ENCODE results near the gene PDZRN3.

The PDZRN3 gene

GRCh38 chr3:73623346-73623745, 1.4 kb downstream of the PDZRN3 start:
- no peak for DNase-seq

- DNase-seq, result peak in 13 of 51 donors; percentile 0 to 35 (median 8)
These were observed 2.5 kb downstream of the PDZRN3 start for GRCh38 chr3:73622091-73622805.

GRCh38 chr3:73621388-73621787, 3.4 kb downstream of the PDZRN3 start:
- DNase-seq, result peak in 18 of 51 donors; percentile 1 to 48 (median 22)

DNA sequence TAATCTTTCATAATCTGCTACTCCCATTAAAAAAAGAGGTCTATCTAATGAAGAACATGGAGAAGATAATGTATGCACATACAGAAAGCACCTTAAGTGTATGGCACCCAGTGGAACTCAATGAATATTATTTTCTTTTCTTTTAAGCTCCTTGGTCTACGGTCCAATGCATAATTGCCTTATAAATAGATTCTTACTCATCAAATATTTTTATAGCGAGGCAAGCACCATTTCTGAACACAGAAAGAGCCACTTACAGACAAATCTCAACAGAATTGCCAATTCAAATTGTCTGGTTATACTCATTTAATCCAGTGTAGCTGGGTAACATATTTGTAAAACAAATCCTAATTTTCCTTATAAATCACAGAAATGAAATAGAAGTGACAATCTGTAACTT, 6.3 kb downstream of the PDZRN3 start:
- no peak for DNase-seq

- DNase-seq, result no peak
These were observed 8.7 kb downstream of the PDZRN3 start for GRCh38 chr3:73616056-73616455.

DNA sequence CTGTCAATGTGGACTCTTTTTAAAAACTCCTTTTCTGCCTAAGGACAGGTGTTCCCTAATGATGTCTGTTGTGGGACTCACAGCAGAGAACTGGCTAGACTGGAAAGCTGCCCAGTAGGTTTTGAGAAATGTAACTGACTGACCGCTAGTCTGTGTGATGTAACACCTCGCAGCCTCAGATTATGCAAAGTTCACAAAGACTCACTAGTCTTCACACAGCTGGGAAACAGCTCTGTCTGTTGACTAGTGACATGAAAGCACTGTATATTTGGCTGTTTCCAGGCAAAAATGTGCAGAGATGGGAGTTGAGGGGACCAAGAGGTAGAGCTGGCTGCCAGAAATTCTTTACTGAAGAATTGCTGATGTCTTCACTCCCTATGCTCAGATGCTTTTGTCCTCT, 10.3 kb downstream of the PDZRN3 start:
- no peak for DNase-seq

- no peak for DNase-seq
These were observed 13.6 kb downstream of the PDZRN3 start for GRCh38 chr3:73611176-73611575.

GRCh38 chr3:73610493-73610892, 14.2 kb downstream of the PDZRN3 start:
- DNase-seq, result no peak

DNA sequence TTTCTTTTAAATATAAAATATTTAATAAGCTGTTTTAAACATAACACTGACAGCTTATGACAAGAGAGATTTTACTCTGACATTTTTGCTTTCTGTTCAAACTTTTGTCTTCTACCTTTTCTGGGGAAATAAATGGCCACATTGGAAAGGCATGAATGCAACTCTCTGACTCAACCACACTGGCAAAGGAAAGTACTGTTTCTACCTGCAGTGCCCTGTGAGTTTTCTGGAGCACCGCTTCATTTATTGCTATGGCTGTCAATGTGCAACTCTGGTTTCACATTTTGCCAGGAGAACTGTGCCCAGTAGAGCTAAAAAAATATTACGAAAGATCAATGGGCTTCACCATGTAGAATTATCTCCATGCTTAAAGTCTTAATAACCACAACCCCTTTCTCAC, 15.1 kb downstream of the PDZRN3 start:
- DNase-seq, result no peak

- DNase-seq, result no peak
These were observed 15.5 kb downstream of the PDZRN3 start for GRCh38 chr3:73609315-73609641.

GRCh38 chr3:73608456-73609314, 16.1 kb downstream of the PDZRN3 start:
- no peak for DNase-seq

GRCh38 chr3:73605861-73606260, 18.9 kb downstream of the PDZRN3 start:
- DNase-seq, result no peak

GRCh38 chr3:73605412-73605811, 19.3 kb downstream of the PDZRN3 start:
- DNase-seq, result no peak

- DNase-seq, result no peak
These were observed 20.3 kb downstream of the PDZRN3 start for GRCh38 chr3:73604451-73604850.

- no peak for DNase-seq
These were observed 21.0 kb downstream of the PDZRN3 start for GRCh38 chr3:73603762-73604171.

- no peak for DNase-seq
These were observed 22.6 kb downstream of the PDZRN3 start for GRCh38 chr3:73602170-73602569.

GRCh38 chr3:73601481-73601880, 23.3 kb downstream of the PDZRN3 start:
- no peak for DNase-seq

GRCh38 chr3:73601011-73601410, 23.7 kb downstream of the PDZRN3 start:
- DNase-seq, result no peak

GRCh38 chr3:73600293-73600938, 24.3 kb downstream of the PDZRN3 start:
- DNase-seq, result peak in 1 of 51 donors; percentile 34

GRCh38 chr3:73599605-73600004, 25.1 kb downstream of the PDZRN3 start:
- DNase-seq, result no peak

DNA sequence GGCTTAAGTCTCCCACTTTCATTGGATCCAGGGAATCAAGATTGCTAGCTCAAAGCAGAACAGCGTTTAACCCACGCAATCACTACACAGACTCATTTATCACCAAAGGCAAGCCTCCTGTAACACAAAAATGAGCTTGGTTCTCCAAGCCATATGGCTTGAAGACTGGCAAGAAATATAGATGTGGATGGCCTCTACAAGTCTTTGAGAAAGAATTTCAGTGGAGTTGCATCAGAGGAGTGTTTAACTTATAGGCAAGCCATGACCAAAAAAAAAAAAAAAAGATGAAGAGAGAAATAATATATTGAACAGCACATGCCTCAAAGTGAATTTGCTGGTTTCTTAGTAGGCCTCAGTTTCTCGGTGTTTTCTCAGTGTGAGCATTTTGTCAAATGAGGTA, 27.3 kb downstream of the PDZRN3 start:
- DNase-seq, result no peak

Measured in hypothalamus (tissue), 51 donors.